ENCODE data around the gene FER. TPM values are rescaled to one million over a fixed set of nuclear protein-coding genes. Genes with fewer than 3 reads are reported as not detected.

The FER gene
- total and polyA plus RNA-seq, 9 of the 15 experiments (the other 6 are each of a cell fraction or from before 2014, with no cell fraction given), result 6.7 to 18.2 (median 8.9) TPM

DNA sequence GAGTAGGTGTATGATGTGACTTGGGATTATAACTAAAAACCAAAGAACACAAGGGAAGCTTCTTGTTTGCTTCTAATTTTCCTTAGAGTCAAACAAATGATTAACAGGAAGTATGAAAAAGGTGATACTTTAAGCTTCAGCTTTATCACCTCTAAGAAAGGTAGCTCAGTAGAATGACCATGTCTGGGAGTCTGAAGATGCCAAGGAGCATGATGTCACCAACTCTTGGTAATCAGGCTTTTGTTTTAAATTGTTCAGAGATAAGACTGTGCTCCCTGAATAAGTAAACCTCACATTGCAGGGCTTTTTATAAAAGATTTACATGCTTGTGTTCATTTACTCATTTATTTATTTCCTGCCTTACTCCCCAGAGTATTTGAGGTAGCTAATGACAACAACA is 169.9 kb downstream of the FER start:
- no peaks in the 10 kb centered on the region for H3K9me3 ChIP-seq (replicated peaks; ENCODE audit: control insufficient read depth, insufficient read depth, low read depth, low read length)
- FAIRE-seq, result no peak
- H4K20me1 ChIP-seq (replicated peaks; ENCODE audit: control insufficient read depth, insufficient read depth, low read length), result no peaks in the 10 kb centered on the region

More for the DNA sequence above, 169.9 kb downstream of the FER start:
- ATAC-seq (no peak), DNase-seq (ENCODE audit: extremely low read depth in 1 of 4, low spot score in 3 of 4) (no peak)
- no peak overlapping the region for H3K4me2 ChIP-seq (ENCODE audit: insufficient read depth, low read length)
- no peaks in the 10 kb centered on the region for H3K79me2 ChIP-seq (ENCODE audit: control insufficient read depth, insufficient read depth, low read length)
- in situ Hi-C loops (cut with MboI), result no loop called here
- H3K9me1 ChIP-seq (ENCODE audit: control insufficient read depth, insufficient read depth, low read length), result no peaks in the 10 kb centered on the region
- POLR2A ChIA-PET, result no interaction called here
- no peak overlapping the region for H2AFZ ChIP-seq (ENCODE audit: low read depth, low read length)
- no TSS peak for BruUV-seq (replicated peaks)
- H3K27me3 ChIP-seq (ENCODE audit: control insufficient read depth in 2 of 2, insufficient read depth in 2 of 2, low read length in 2 of 2), result no peaks in the 10 kb centered on the region
- intact Hi-C loops (cut with micrococcal nuclease), result no loop called here
- no peak overlapping the region for H3K9ac ChIP-seq (ENCODE audit: insufficient read depth in 1 of 2, low read depth in 2 of 2, low read length in 2 of 2)
- H3K4me1 ChIP-seq (replicated peaks in 1 of 2; ENCODE audit: control insufficient read depth in 2 of 2, insufficient read depth in 2 of 2, low read length in 2 of 2), result no peaks in the 10 kb centered on the region
- H3K27ac ChIP-seq (ENCODE audit: extremely low read depth, low read depth, low read length), result no peak overlapping the region
- H3K4me3 ChIP-seq, result no peak overlapping the region
- no peaks in the 10 kb centered on the region for H3K36me3 ChIP-seq (ENCODE audit: control insufficient read depth, insufficient read depth, low read length)
- no peak for TF ChIP-seq ZBTB7A (IDR thresholded peaks at IDR 0.05; ENCODE audit: borderline replicate concordance, control insufficient read depth, low read depth, low read length)
- TF ChIP-seq RCOR1 (IDR thresholded peaks at IDR 0.05; ENCODE audit: borderline replicate concordance in 1 of 2, low read depth in 2 of 2, low read length in 2 of 2), result no peak
- no peak for TF ChIP-seq CREM (IDR thresholded peaks at IDR 0.05; ENCODE audit: low read depth)
- no peak for TF ChIP-seq SMARCB1 (IDR thresholded peaks at IDR 0.05; ENCODE audit: insufficient read length, low read depth)
- no peak for TF ChIP-seq ZNF586 (CRISPR knock-in tag; conservative IDR thresholded peaks at IDR 0.05)
- no peak for TF ChIP-seq PTTG1 (tag; IDR thresholded peaks at IDR 0.05; ENCODE audit: low read depth)
- no peak for TF ChIP-seq U2AF2 (optimal IDR thresholded peaks at IDR 0.05; ENCODE audit: low read depth, low read length)
- TF ChIP-seq SIRT6 (IDR thresholded peaks at IDR 0.05; ENCODE audit: low read depth, low read length), result no peak
- TF ChIP-seq ZNF253 (CRISPR knock-in tag; conservative IDR thresholded peaks at IDR 0.05), result no peak
- no peak for TF ChIP-seq FOXK2 (conservative IDR thresholded peaks at IDR 0.05 in 1 of 2, IDR thresholded peaks at IDR 0.05 in 1 of 2; ENCODE audit: low read depth in 2 of 2)
- no peak for TF ChIP-seq PTRF (tag; IDR thresholded peaks at IDR 0.05)
- TF ChIP-seq HOXB6 (CRISPR knock-in tag; IDR thresholded peaks at IDR 0.05; ENCODE audit: borderline replicate concordance), result no peak
- no peak for TF ChIP-seq CBFA2T2 (conservative IDR thresholded peaks at IDR 0.05)
- TF ChIP-seq ATF1 (CRISPR knock-in tag; IDR thresholded peaks at IDR 0.05), result no peak
- TF ChIP-seq ATF1 (tag; IDR thresholded peaks at IDR 0.05), result no peak
- no peak for TF ChIP-seq DNMT1 (IDR thresholded peaks at IDR 0.05)
- TF ChIP-seq, protein P1, sequence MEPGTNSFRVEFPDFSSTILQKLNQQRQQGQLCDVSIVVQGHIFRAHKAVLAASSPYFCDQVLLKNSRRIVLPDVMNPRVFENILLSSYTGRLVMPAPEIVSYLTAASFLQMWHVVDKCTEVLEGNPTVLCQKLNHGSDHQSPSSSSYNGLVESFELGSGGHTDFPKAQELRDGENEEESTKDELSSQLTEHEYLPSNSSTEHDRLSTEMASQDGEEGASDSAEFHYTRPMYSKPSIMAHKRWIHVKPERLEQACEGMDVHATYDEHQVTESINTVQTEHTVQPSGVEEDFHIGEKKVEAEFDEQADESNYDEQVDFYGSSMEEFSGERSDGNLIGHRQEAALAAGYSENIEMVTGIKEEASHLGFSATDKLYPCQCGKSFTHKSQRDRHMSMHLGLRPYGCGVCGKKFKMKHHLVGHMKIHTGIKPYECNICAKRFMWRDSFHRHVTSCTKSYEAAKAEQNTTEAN (CRISPR knock-in tag; IDR thresholded peaks at IDR 0.05), result no peak
- no peak for TF ChIP-seq NEUROD1 (IDR thresholded peaks at IDR 0.05; ENCODE audit: borderline replicate concordance, low read depth, low read length, partially characterized antibody)
- CTCF ChIA-PET (ENCODE audit: low intra/inter-chr PET ratio), result no interaction called here
